Psoas muscle (tissue), 8 donors: ENCODE results near the gene ECHDC3. TPM values are rescaled to one million over a fixed set of nuclear protein-coding genes. Genes with fewer than 3 reads are reported as not detected.
A peak's percentile ranks its signal among the peaks of the same experiment; 100 is the strongest.

Experiments used
- ATAC-seq, 4 donors: fragments of 200-7000 bp; cut with Tn5 transposase; one replicate each; pipeline ENCODE4 v1.9.1; 2020; ENCODE audit warnings: moderate library complexity in 3 of 4, mild to moderate bottlenecking in 2 of 4
- DNase-seq, 2 donors: peaks; one replicate each; pipeline ENCODE4 v3.0.0-alpha.2; 2020
- H3K27ac ChIP-seq: fragments of 200-600 bp; one replicate; pipeline ENCODE4 v1.8.0; 2022
- H3K27me3 ChIP-seq, 3 donors: fragments of 200-600 bp in 1 of 3; one replicate each; pipeline versions ENCODE4 v1.6.1 to v1.8.0; 2013 to 2022; ENCODE audit warnings: low read length in 2 of 3, mild to moderate bottlenecking in 2 of 3, moderate library complexity in 1 of 3; ENCODE audit not compliant: insufficient read depth in 3 of 3
- H3K36me3 ChIP-seq, 2 donors: fragments of 200-600 bp in 1 of 2; one replicate each; pipeline versions ENCODE4 v1.6.1 to v1.8.0; 2013 to 2022; ENCODE audit warnings: low read depth in 1 of 2, mild to moderate bottlenecking in 1 of 2, moderate library complexity in 1 of 2; ENCODE audit not compliant: insufficient read depth in 1 of 2
- H3K4me1 ChIP-seq: fragments of 200-600 bp; one replicate; pipeline ENCODE4 v1.8.0; 2022
- H3K4me3 ChIP-seq: fragments of 200-600 bp; one replicate; pipeline ENCODE4 v1.8.0; 2022; ENCODE audit warnings: mild to moderate bottlenecking
- H3K9me3 ChIP-seq: fragments of 200-600 bp; one replicate; pipeline ENCODE4 v1.8.0; 2022
- WGBS, 3 donors: extraction: QIAGEN DNeasy Blood & Tissue Kit; methylation state at CpG; one replicate each; pipeline versions ENCODE4 v1.1.6 to v1.1.7; 2013; 5-methylcytosine and 5-hydroxymethylcytosine counted together
- intact Hi-C, 2 donors: fragments of 100-400 bp; cut with DNase I; formaldehyde crosslinking; loops; one replicate each; pipeline versions ENCODE4 v1.11.0 to v1.14.2; 2022
- polyA plus RNA-seq, 3 donors: library from polyadenylated mRNA; stranded (reverse); fragments of 200-250 nt; gene quantifications; one replicate each; pipeline ENCODE4 v1.2.3, GENCODE V29; 2013
- total RNA-seq, 4 donors: library from RNA; stranded (reverse); fragmentation: NEBNext Ultra II Directional in 2 of 4; extraction: Animal tissue kit (Norgen Biotek cat#: 25700) in 2 of 4; gene quantifications; one replicate each; pipeline versions ENCODE4 v1.2.1 to v1.2.4, GENCODE V29; 2021 to 2023
- TF ChIP-seq, protein P1 (sequence below): fragments of 200-600 bp; IDR thresholded peaks from one replicate; pipeline ENCODE4 v1.8.0; 2022; ENCODE audit warnings: antibody characterized with exemption
- donor health status: healthy with polysubstance abuse.
- donor health status: DM: no; HTN: no; CAD: no; lungs with moderate emphysema.
- donor health status: Bipolar disorder and iron deficiency.
- donor health status: healthy.
- donor health status: DM: yes; HTN: yes; CAD: no.
- donor health status: DM: no; HTN: no; CAD: no.
- donor health status: DM: no; HTN: no; CAD: no.
- donor health status: DM: yes; HTN: yes; CAD: no.

ECHDC3 gene
- total and polyA plus RNA-seq, 7 donors, result 39.9 to 146 (median 66.9) TPM

DNA sequence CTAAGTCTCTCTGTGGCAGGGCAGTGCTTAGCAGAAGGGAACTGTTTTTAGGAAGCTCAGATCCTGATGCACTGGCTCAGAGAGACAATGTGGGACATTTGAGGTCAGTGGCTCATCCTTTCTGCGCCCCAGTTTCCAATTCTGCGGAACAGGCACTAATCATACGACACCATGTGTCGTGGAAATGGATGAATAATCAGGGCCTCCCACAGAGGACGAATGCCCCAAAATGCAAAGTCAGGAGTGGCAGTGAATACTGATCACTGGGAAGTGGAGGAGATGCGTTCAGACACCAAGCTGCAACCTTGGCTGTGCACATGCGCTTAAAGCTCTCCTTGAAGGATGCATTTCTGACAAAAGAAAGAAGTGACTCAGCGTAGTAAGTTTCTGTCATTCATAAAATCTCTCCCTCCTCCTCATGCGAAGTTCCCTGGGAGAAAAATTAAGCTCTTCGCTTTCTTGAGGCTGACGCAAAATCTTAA lies 21.9 kb upstream of the ECHDC3 start:
- 91 to 95% (median 92%) methylated on average over 11 of the region's 11 CpGs for WGBS, 3 donors
- no peaks in the 10 kb centered on the region for H3K9me3 ChIP-seq
- H3K4me3 ChIP-seq, result no peak overlapping the region
- peaks cover 0 to 9% (median 0%) of the 10 kb centered on the region in 3 donors for H3K27me3 ChIP-seq
- DNase-seq (no peak), ATAC-seq (no peak)
- no peak overlapping the region for H3K27ac ChIP-seq
- intact Hi-C loops, result loop anchor here (10.0 kb wide), 1 partner anchor 206 kb away; no protein-coding TSS in a partner anchor
- H3K4me1 ChIP-seq, result no peaks in the 10 kb centered on the region
- TF ChIP-seq, protein P1, sequence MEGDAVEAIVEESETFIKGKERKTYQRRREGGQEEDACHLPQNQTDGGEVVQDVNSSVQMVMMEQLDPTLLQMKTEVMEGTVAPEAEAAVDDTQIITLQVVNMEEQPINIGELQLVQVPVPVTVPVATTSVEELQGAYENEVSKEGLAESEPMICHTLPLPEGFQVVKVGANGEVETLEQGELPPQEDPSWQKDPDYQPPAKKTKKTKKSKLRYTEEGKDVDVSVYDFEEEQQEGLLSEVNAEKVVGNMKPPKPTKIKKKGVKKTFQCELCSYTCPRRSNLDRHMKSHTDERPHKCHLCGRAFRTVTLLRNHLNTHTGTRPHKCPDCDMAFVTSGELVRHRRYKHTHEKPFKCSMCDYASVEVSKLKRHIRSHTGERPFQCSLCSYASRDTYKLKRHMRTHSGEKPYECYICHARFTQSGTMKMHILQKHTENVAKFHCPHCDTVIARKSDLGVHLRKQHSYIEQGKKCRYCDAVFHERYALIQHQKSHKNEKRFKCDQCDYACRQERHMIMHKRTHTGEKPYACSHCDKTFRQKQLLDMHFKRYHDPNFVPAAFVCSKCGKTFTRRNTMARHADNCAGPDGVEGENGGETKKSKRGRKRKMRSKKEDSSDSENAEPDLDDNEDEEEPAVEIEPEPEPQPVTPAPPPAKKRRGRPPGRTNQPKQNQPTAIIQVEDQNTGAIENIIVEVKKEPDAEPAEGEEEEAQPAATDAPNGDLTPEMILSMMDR, result no peak
- H3K36me3 ChIP-seq, result no peaks in the 10 kb centered on the region

DNA sequence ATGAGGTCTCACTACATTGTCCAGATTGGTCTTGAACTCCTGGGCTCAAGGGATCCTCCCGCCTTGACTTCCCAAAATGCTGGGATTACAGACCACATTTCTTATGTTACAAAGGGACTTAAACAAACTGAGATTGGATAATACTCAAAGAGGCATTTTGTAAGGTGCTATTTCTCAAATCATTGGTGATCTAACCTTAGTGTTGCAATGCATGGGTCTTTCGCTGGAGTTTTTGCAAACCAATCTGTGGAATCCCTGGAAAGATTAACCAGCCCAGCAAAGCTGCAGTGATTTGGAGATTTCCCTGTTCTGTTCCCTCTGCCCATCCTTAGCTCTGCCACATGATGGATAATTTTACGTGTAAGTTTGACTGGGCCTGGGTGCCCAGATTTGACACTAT lies 20.4 kb upstream of the ECHDC3 start:
- ATAC-seq, result no peak
- H3K27me3 ChIP-seq, result peaks cover 0 to 10% (median 2%) of the 10 kb centered on the region in 3 donors
- H3K36me3 ChIP-seq, result no peaks in the 10 kb centered on the region
- H3K9me3 ChIP-seq, result no peaks in the 10 kb centered on the region
- 79 to 90% (median 89%) methylated on average over 3 of the region's 3 CpGs for WGBS, 3 donors
- no peaks in the 10 kb centered on the region for H3K4me1 ChIP-seq
- DNase-seq, result no peak
- H3K4me3 ChIP-seq, result no peak overlapping the region
- TF ChIP-seq, protein P1, result no peak
- H3K27ac ChIP-seq, result no peak overlapping the region
- intact Hi-C loops, result loop anchor here (10.0 kb wide), 1 partner anchor 207 kb away; no protein-coding TSS in a partner anchor

DNA sequence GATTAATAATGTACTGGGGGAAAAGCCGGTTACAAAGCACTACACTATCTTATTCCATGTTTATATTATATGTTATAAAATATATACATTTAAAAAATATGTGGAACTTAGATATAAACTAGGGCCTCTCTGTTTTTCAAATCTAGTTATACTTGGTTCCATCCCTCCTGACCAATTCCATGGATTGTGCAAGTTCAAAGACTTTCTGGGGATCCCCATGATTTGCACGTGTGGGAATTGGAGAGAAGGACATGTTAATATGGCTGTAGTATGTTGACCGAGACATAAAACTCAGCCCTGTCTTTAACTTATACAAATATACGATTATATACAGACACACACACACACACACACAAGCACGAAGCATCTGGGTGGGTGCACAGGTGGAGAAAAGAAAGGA lies 18.8 kb upstream of the ECHDC3 start:
- no peak overlapping the region for H3K27ac ChIP-seq
- no peaks in the 10 kb centered on the region for H3K9me3 ChIP-seq
- peaks cover 0 to 10% (median 2%) of the 10 kb centered on the region in 3 donors for H3K27me3 ChIP-seq
- H3K36me3 ChIP-seq, result no peaks in the 10 kb centered on the region
- TF ChIP-seq, protein P1, result no peak
- H3K4me1 ChIP-seq, result no peaks in the 10 kb centered on the region
- intact Hi-C loops, result loop anchor here (10.0 kb wide), 1 partner anchor 209 kb away; no protein-coding TSS in a partner anchor
- WGBS, 3 donors, result 85 to 90% (median 90%) methylated on average over 5 of the region's 5 CpGs
- ATAC-seq, result no peak
- DNase-seq, result no peak
- no peak overlapping the region for H3K4me3 ChIP-seq

GRCh38 chr10:11724938-11725776 lies 17.0 kb upstream of the ECHDC3 start:
- H3K9me3 ChIP-seq, result no peaks in the 10 kb centered on the region
- H3K4me3 ChIP-seq, result no peak overlapping the region
- no peaks in the 10 kb centered on the region for H3K4me1 ChIP-seq
- intact Hi-C loops, result loop anchor here (10.0 kb wide), 1 partner anchor 210 kb away; no protein-coding TSS in a partner anchor
- H3K27ac ChIP-seq, result no peak overlapping the region
- WGBS, 3 donors, result 54 to 65% (median 60%) methylated on average over 18 to 20 of the region's 20 CpGs
- TF ChIP-seq, protein P1, result peak; percentile 47
- ATAC-seq (peak in 2 of 4 donors; percentile 46 to 64), DNase-seq (no peak)
- H3K36me3 ChIP-seq, result no peaks in the 10 kb centered on the region
- peaks cover 0 to 10% (median 6%) of the 10 kb centered on the region in 3 donors for H3K27me3 ChIP-seq
